Subcutaneous adipose tissue (tissue), 4 donors: ENCODE results near the gene RND2. TPM values are rescaled to one million over a fixed set of nuclear protein-coding genes. Genes with fewer than 3 reads are reported as not detected.

ENCODE experiments used
- total RNA-seq, 4 donors: library from RNA; depleted of rRNA; stranded (reverse); fragments of >200 nt; gene quantifications; one replicate each; pipeline ENCODE4 v1.1.0, GENCODE V29; 2016

RND2 gene
- total RNA-seq, 4 donors from 2014 or later, result 0.17 to 0.49 (median 0.30) TPM

Other genes starting within 250 kb of the RND2 start
- gene WNK4, start 244.6 kb upstream of the RND2 start, total RNA-seq, result under 1 TPM in 3 of 4 donors, not detected in 1; 0.16 to 0.85 (median 0.19) TPM
- gene COA3, start 226.5 kb upstream of the RND2 start, total RNA-seq, result 10 to 100 TPM; 51.8 to 76.6 (median 60.4) TPM
- gene CNTD1, start 226.4 kb upstream of the RND2 start, total RNA-seq, result under 1 TPM in 2 of 4 donors, not detected in 2; 0.44 to 0.68 TPM
- gene BECN1, start 200.9 kb upstream of the RND2 start, total RNA-seq, result 100 to 1,000 TPM in 3 of 4 donors, 10 to 100 TPM in 1; 85.3 to 129 (median 120) TPM
- 10 to 100 TPM; 52.7 to 80.9 (median 60.1) TPM for gene PSME3, start 191.8 kb upstream of the RND2 start, total RNA-seq
- gene AOC2, start 180.7 kb upstream of the RND2 start, total RNA-seq, result 10 to 100 TPM in 1 of 4 donors, 1 to 10 TPM in 3; 4.1 to 15.0 (median 9.4) TPM
- gene AOC3, start 174.0 kb upstream of the RND2 start, total RNA-seq, result 100 to 1,000 TPM; 120 to 591 (median 262) TPM
- gene G6PC1, start 124.4 kb upstream of the RND2 start, total RNA-seq, result not detected
- gene AARSD1, start 60.8 kb upstream of the RND2 start, total RNA-seq, result 10 to 100 TPM; 18.4 to 38.2 (median 22.1) TPM
- gene PTGES3L, start 45.2 kb upstream of the RND2 start, total RNA-seq, result not detected
- gene RUNDC1, start 44.7 kb upstream of the RND2 start, total RNA-seq, result 10 to 100 TPM in 3 of 4 donors, 1 to 10 TPM in 1; 7.2 to 12.1 (median 10.5) TPM
- 1,000 to 10,000 TPM in 3 of 4 donors, 100 to 1,000 TPM in 1; 912 to 2,032 (median 1,085) TPM for gene RPL27, start 26.8 kb upstream of the RND2 start, total RNA-seq
- 10 to 100 TPM; 20.7 to 44.1 (median 24.8) TPM for gene IFI35, start 18.4 kb upstream of the RND2 start, total RNA-seq
- gene VAT1, start 2.8 kb upstream of the RND2 start, total RNA-seq, result 100 to 1,000 TPM; 134 to 420 (median 367) TPM
- 10 to 100 TPM in 1 of 4 donors, 1 to 10 TPM in 3; 2.4 to 10.9 (median 5.5) TPM for gene BRCA1, start 100.1 kb downstream of the RND2 start, total RNA-seq
- 10 to 100 TPM; 66.4 to 92.0 (median 86.2) TPM for gene NBR1, start 146.0 kb downstream of the RND2 start, total RNA-seq
- 10 to 100 TPM; 12.6 to 19.6 (median 14.8) TPM for gene TMEM106A, start 186.6 kb downstream of the RND2 start, total RNA-seq
- not detected for gene CCDC200, start 203.4 kb downstream of the RND2 start, total RNA-seq
- not detected for gene RNU2-1, start 208.7 kb downstream of the RND2 start, total RNA-seq